NB4 (cell line): ENCODE data around the gene EEF1A2.

ENCODE experiments used
- DNase-seq: peaks from one replicate; pipeline ENCODE4 v3.0.0; 2010; ENCODE audit warnings: low read depth
- H3K4me3 ChIP-seq: one replicate; pipeline ENCODE4 v1.5.1; 2011; ENCODE audit warnings: mild to moderate bottlenecking, low read depth, low read length, moderate library complexity
- MAX ChIP-seq: IDR thresholded peaks from 2 replicates; pipeline ENCODE4 v1.6.1; 2011; ENCODE audit warnings: low read depth, low read length
- MYC ChIP-seq: IDR thresholded peaks from 2 replicates; pipeline ENCODE4 v1.6.1; 2011; ENCODE audit warnings: low read depth, low read length
- POLR2A ChIP-seq: IDR thresholded peaks from 2 replicates; pipeline ENCODE4 v1.6.1; 2011; ENCODE audit warnings: mild to moderate bottlenecking; ENCODE audit not compliant: insufficient read length; ENCODE audit errors: extremely low read depth
- TF ChIP-seq, protein P1 (sequence below): IDR thresholded peaks from one replicate; pipeline ENCODE4 v1.5.1; 2012; ENCODE audit warnings: low read depth, low read length

EEF1A2 gene

DNA sequence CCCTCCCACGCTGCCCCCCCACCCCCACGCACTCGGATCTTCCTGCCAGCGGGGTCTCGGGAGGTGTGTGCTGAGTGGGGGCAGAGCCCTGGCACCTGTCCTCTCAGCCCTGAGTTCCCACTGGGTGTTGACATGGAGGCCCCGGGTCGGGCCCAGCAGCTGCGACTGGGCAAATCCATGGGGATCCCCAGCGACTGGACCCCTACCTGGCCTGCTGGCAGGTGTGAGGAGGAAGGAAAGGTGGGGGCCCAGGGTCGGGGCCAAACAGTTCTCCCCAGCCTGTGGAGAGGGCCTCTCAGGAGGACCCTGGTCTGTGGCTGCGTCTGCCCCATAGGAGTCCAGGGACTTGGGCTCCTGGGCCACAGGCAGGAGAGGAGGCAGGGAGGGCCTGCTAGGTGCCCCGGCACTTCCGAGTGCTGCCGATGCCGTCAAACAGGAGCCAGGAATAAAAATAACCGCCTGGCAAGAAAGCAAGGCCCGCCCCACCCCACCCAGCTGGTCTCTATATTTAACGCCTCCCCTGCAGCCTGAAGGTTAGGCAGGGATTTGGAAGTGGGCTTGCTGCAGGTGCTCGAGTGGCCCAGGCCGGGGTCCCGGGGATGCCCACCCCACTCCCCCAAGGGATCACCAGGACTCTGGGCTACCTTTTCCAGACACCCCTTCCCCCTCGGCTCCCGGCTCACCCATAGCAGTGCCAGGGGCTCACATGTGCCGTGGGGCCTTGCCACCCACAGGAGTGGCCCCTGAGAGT is 1.4 kb upstream of the EEF1A2 start:
- no peak overlapping the region for H3K4me3 ChIP-seq
- TF ChIP-seq, protein P1, sequence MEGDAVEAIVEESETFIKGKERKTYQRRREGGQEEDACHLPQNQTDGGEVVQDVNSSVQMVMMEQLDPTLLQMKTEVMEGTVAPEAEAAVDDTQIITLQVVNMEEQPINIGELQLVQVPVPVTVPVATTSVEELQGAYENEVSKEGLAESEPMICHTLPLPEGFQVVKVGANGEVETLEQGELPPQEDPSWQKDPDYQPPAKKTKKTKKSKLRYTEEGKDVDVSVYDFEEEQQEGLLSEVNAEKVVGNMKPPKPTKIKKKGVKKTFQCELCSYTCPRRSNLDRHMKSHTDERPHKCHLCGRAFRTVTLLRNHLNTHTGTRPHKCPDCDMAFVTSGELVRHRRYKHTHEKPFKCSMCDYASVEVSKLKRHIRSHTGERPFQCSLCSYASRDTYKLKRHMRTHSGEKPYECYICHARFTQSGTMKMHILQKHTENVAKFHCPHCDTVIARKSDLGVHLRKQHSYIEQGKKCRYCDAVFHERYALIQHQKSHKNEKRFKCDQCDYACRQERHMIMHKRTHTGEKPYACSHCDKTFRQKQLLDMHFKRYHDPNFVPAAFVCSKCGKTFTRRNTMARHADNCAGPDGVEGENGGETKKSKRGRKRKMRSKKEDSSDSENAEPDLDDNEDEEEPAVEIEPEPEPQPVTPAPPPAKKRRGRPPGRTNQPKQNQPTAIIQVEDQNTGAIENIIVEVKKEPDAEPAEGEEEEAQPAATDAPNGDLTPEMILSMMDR = no peak
- TF ChIP-seq POLR2A (no peak), MAX (no peak), MYC (no peak)
- no peak for DNase-seq

GRCh38 chr20:63499338-63499969 is 571 bp upstream of the EEF1A2 start:
- TF ChIP-seq MYC = no peak
- TF ChIP-seq POLR2A = no peak
- no peak for TF ChIP-seq MAX
- TF ChIP-seq, protein P1 = no peak
- no peak overlapping the region for H3K4me3 ChIP-seq
- DNase-seq = no peak

- DNase-seq = peak; percentile 39
- TF ChIP-seq MYC (no peak), MAX (no peak), POLR2A (no peak)
- TF ChIP-seq, protein P1 = no peak
- no peak overlapping the region for H3K4me3 ChIP-seq
Observed at GRCh38 chr20:63497946-63498935, 642 bp downstream of the EEF1A2 start.

DNA sequence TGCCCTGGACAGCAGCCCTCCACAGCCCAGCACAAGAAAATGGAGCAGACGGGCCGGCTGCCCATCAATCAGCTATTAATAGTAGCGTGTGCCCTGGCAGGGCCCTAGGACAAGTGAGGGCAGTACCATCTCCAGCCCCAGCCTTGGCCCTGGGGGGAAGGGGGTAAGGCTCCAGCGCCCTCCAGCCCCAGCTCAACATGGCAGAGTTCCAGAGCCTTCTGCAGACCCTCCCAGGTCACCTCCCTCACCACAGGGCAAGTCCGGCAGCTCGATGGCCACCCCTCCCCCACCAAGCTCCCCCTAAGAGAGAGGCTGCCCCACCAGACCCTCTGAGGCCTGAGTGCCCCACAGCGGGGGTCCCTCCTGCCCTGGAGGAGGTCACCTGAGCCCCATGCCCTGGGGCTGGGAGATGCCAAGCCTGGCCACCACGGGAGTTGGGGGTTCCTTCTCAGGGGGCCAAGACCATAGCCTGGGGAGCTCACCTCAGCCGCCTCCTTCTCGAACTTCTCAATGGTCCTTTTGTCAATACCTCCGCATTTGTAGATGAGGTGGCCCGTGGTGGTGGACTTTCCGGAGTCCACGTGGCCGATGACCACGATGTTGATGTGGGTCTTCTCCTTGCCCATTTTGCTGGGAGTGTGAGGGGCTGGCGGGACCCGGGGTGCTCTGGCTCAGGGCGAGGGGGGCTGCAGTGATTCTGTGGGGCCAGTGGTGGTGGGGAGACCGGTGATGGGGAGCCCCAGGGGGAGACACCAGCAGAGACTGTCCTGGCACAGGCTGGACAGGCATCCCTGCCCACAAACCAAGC is 1.5 kb downstream of the EEF1A2 start:
- no peak overlapping the region for H3K4me3 ChIP-seq
- TF ChIP-seq MYC (no peak), POLR2A (no peak), MAX (no peak)
- TF ChIP-seq, protein P1 = no peak
- no peak for DNase-seq

- no peak for DNase-seq
- TF ChIP-seq MYC (no peak), POLR2A (no peak), MAX (no peak)
- TF ChIP-seq, protein P1 = no peak
- no peak overlapping the region for H3K4me3 ChIP-seq
Observed at GRCh38 chr20:63496596-63497120, 2.2 kb downstream of the EEF1A2 start.
